ENCODE measurements around the gene TSHZ1.
A peak's percentile ranks its signal among the peaks of the same experiment; 100 is the strongest.

Gene TSHZ1

GRCh38 chr18:75279381-75279780 lies 68.8 kb downstream of the TSHZ1 start:
- no peak for DNase-seq

GRCh38 chr18:75280427-75281280 lies 70.1 kb downstream of the TSHZ1 start:
- DNase-seq = peak; percentile 40

GRCh38 chr18:75282746-75283145 lies 72.1 kb downstream of the TSHZ1 start:
- DNase-seq = no peak

GRCh38 chr18:75283731-75284130 lies 73.1 kb downstream of the TSHZ1 start:
- no peak for DNase-seq

- DNase-seq = no peak
Measured at GRCh38 chr18:75284566-75284965, 74.0 kb downstream of the TSHZ1 start.

- DNase-seq = no peak
Measured at GRCh38 chr18:75285876-75286275, 75.3 kb downstream of the TSHZ1 start.

GRCh38 chr18:75287006-75287405 lies 76.4 kb downstream of the TSHZ1 start:
- no peak for DNase-seq

GRCh38 chr18:75287700-75288099 lies 77.1 kb downstream of the TSHZ1 start:
- no peak for DNase-seq

- no peak for DNase-seq
Measured at GRCh38 chr18:75289761-75290160, 79.2 kb downstream of the TSHZ1 start.

GRCh38 chr18:75290737-75291358 lies 80.3 kb downstream of the TSHZ1 start:
- no peak for DNase-seq

GRCh38 chr18:75291460-75291859 lies 80.9 kb downstream of the TSHZ1 start:
- DNase-seq = no peak

- peak; percentile 8 for DNase-seq
Measured at GRCh38 chr18:75293591-75293990, 83.0 kb downstream of the TSHZ1 start.

GRCh38 chr18:75297731-75298130 lies 87.1 kb downstream of the TSHZ1 start:
- DNase-seq = no peak

GRCh38 chr18:75304678-75305557 lies 94.3 kb downstream of the TSHZ1 start:
- DNase-seq = no peak

GRCh38 chr18:75305984-75306383 lies 95.4 kb downstream of the TSHZ1 start:
- DNase-seq = no peak

- no peak for DNase-seq
Measured at GRCh38 chr18:75307530-75307929, 96.9 kb downstream of the TSHZ1 start.

- no peak for DNase-seq
Measured at GRCh38 chr18:75309564-75309963, 99.0 kb downstream of the TSHZ1 start.

- DNase-seq = no peak
Measured at GRCh38 chr18:75314117-75314516, 103.5 kb downstream of the TSHZ1 start.

- no peak for DNase-seq
Measured at GRCh38 chr18:75314606-75315005, 104.0 kb downstream of the TSHZ1 start.

- DNase-seq = no peak
Measured at GRCh38 chr18:75316223-75316622, 105.6 kb downstream of the TSHZ1 start.

GRCh38 chr18:75316826-75317225 lies 106.2 kb downstream of the TSHZ1 start:
- no peak for DNase-seq

- no peak for DNase-seq
Measured at GRCh38 chr18:75317300-75317699, 106.7 kb downstream of the TSHZ1 start.

GRCh38 chr18:75317703-75318102 lies 107.1 kb downstream of the TSHZ1 start:
- no peak for DNase-seq

Data from EL (cell line).